HEK293 (cell line): ENCODE data around the gene LYRM1.

Experiments
- CTCF ChIA-PET: fragments of 350-600 bp; formaldehyde crosslinking; extraction: SDS; loops from one replicate; lab custom pipeline; 2021; ENCODE audit warnings: antibody characterized with exemption; lab: Yijun Ruan, JAX
- POLR2A ChIA-PET: fragments of 300-600 bp; formaldehyde crosslinking; extraction: SDS; loops from one replicate; lab custom pipeline; 2020; ENCODE audit warnings: antibody characterized with exemption, inconsistent platforms; lab: Yijun Ruan, JAX
- H3K27ac ChIP-seq: fragments of 200-500 bp; sonication (Bioruptor generic); 2 replicates; pipeline ENCODE4 v1.5.1; 2014; ENCODE audit warnings: low read depth, low read length, control low read depth, inconsistent platforms; ENCODE audit errors: extremely low read depth
- H3K36me3 ChIP-seq, 2 experiments: fragments of 200-500 bp in 1 of 2; sonication (Bioruptor generic) in 1 of 2; 1 replicate in 1 of 2; 2 replicates in 1 of 2; pipeline ENCODE4 v1.5.1; 2014 to 2017; ENCODE audit warnings: inconsistent platforms in 2 of 2, low read length in 2 of 2; ENCODE audit not compliant: control insufficient read depth in 2 of 2, insufficient read depth in 1 of 2
- H3K4me1 ChIP-seq: fragments of 200-500 bp; sonication (Bioruptor generic); 2 replicates; pipeline ENCODE4 v1.5.1; 2014; ENCODE audit warnings: mild to moderate bottlenecking, low read length, inconsistent platforms; ENCODE audit not compliant: control insufficient read depth, insufficient read depth
- H3K4me3 ChIP-seq: 2 replicates; pipeline ENCODE4 v1.5.1; 2011; ENCODE audit warnings: low read depth, mild to moderate bottlenecking, control low read depth, low read length, moderate library complexity
- H3K9me3 ChIP-seq: fragments of 200-500 bp; sonication (Bioruptor generic); 2 replicates; pipeline ENCODE4 v1.5.1; 2014; ENCODE audit warnings: low read depth, low read length, inconsistent platforms; ENCODE audit not compliant: control insufficient read depth, insufficient read depth
- BCL11A ChIP-seq: fragments of 450-650 bp; formaldehyde crosslinking; IDR thresholded peaks from 2 replicates; pipeline ENCODE4 v1.5.1; 2016; ENCODE audit warnings: low read depth, missing biosample characterization, missing genetic modification characterization
- BCL6B ChIP-seq: fragments of 450-650 bp; formaldehyde crosslinking; IDR thresholded peaks from 2 replicates; pipeline ENCODE4 v1.5.1; 2017; ENCODE audit warnings: missing biosample characterization, missing genetic modification characterization
- GLIS1 ChIP-seq: fragments of 450-650 bp; formaldehyde crosslinking; IDR thresholded peaks from 2 replicates; pipeline ENCODE4 v1.5.1; 2016; ENCODE audit warnings: missing biosample characterization, missing genetic modification characterization
- KLF16 ChIP-seq: fragments of 450-650 bp; formaldehyde crosslinking; IDR thresholded peaks from 2 replicates; pipeline ENCODE4 v1.5.1; 2017; ENCODE audit warnings: missing biosample characterization, missing genetic modification characterization
- OVOL3 ChIP-seq: fragments of 450-650 bp; formaldehyde crosslinking; IDR thresholded peaks from 2 replicates; pipeline ENCODE4 v1.5.1; 2016; ENCODE audit warnings: missing biosample characterization, missing genetic modification characterization
- PBX3 ChIP-seq: sonication (generic); formaldehyde crosslinking; IDR thresholded peaks from 2 replicates; pipeline ENCODE4 v1.8.1; 2022; ENCODE audit warnings: mild to moderate bottlenecking, moderate library complexity, missing genetic modification reagents
- SP3 ChIP-seq: fragments of 450-650 bp; formaldehyde crosslinking; IDR thresholded peaks from 2 replicates; pipeline ENCODE4 v1.5.1; 2016; ENCODE audit warnings: missing biosample characterization, missing genetic modification characterization
- YY2 ChIP-seq: fragments of 450-650 bp; formaldehyde crosslinking; IDR thresholded peaks from 2 replicates; pipeline ENCODE4 v1.5.1; 2016; ENCODE audit warnings: missing biosample characterization, missing genetic modification characterization
- ZBTB26 ChIP-seq: fragments of 450-650 bp; formaldehyde crosslinking; optimal IDR thresholded peaks from 2 replicates; pipeline ENCODE3; 2016; ENCODE audit warnings: missing biosample characterization, mild to moderate bottlenecking, missing genetic modification characterization
- ZBTB44 ChIP-seq: fragments of 450-650 bp; IDR thresholded peaks from 2 replicates; pipeline ENCODE4 v1.5.1; 2018; ENCODE audit warnings: missing biosample characterization, mild to moderate bottlenecking, missing genetic modification characterization
- ZBTB49 ChIP-seq: fragments of 450-650 bp; formaldehyde crosslinking; IDR thresholded peaks from 2 replicates; pipeline ENCODE4 v1.5.1; 2016; ENCODE audit warnings: missing biosample characterization, missing genetic modification characterization, low read depth
- ZBTB7A ChIP-seq: fragments of 450-650 bp; formaldehyde crosslinking; IDR thresholded peaks from 2 replicates; pipeline ENCODE4 v1.5.1; 2016; ENCODE audit warnings: low read depth, missing biosample characterization, missing genetic modification characterization
- ZNF155 ChIP-seq: fragments of 450-650 bp; formaldehyde crosslinking; IDR thresholded peaks from 2 replicates; pipeline ENCODE4 v1.5.1; 2016; ENCODE audit warnings: missing biosample characterization, missing genetic modification characterization
- ZNF175 ChIP-seq: fragments of 450-650 bp; formaldehyde crosslinking; IDR thresholded peaks from 2 replicates; pipeline ENCODE4 v1.5.1; 2016; ENCODE audit warnings: missing biosample characterization, missing genetic modification characterization
- ZNF24 ChIP-seq: fragments of 450-650 bp; formaldehyde crosslinking; IDR thresholded peaks from 2 replicates; pipeline ENCODE4 v1.5.1; 2016; ENCODE audit warnings: missing biosample characterization, missing genetic modification characterization
- ZNF26 ChIP-seq: fragments of 450-650 bp; formaldehyde crosslinking; IDR thresholded peaks from 2 replicates; pipeline ENCODE4 v1.5.1; 2016; ENCODE audit warnings: missing biosample characterization, missing genetic modification characterization
- ZNF660 ChIP-seq: fragments of 450-650 bp; IDR thresholded peaks from 2 replicates; pipeline ENCODE4 v1.5.1; 2018; ENCODE audit warnings: missing biosample characterization, mild to moderate bottlenecking, missing genetic modification characterization
- ZNF776 ChIP-seq: fragments of 450-650 bp; formaldehyde crosslinking; IDR thresholded peaks from 2 replicates; pipeline ENCODE4 v1.5.0; 2017; ENCODE audit warnings: missing biosample characterization, missing genetic modification characterization, borderline replicate concordance
- ZSCAN4 ChIP-seq: fragments of 450-650 bp; formaldehyde crosslinking; IDR thresholded peaks from 2 replicates; pipeline ENCODE4 v1.5.1; 2017; ENCODE audit warnings: missing biosample characterization, missing genetic modification characterization

LYRM1 gene

GRCh38 chr16:20957153-20957552 is 56.6 kb downstream of the LYRM1 start:
- Histone ChIP-seq H3K36me3 (no peaks in the 10 kb centered on the region), H3K27ac (no peak overlapping the region), H3K9me3 (no peaks in the 10 kb centered on the region), H3K4me1 (no peaks in the 10 kb centered on the region), H3K4me3 (no peak overlapping the region)
- ChIA-PET POLR2A (no interaction called here), CTCF (no interaction called here)
- TF ChIP-seq SP3 (tag by site-specific recombination), result no peak
- TF ChIP-seq ZNF660 (tag by site-specific recombination), result no peak
- TF ChIP-seq ZBTB7A (tag by site-specific recombination), result no peak
- TF ChIP-seq ZBTB49 (tag by site-specific recombination), result no peak
- no peak for TF ChIP-seq PBX3 (CRISPR knock-in tag)
- TF ChIP-seq BCL6B (tag by site-specific recombination), result no peak
- TF ChIP-seq BCL11A (tag by site-specific recombination), result no peak
- TF ChIP-seq OVOL3 (tag by site-specific recombination), result no peak
- no peak for TF ChIP-seq ZNF175
- no peak for TF ChIP-seq ZBTB44 (tag by site-specific recombination)
- TF ChIP-seq ZNF155 (tag by site-specific recombination), result no peak
- TF ChIP-seq KLF16 (tag by site-specific recombination), result no peak
- no peak for TF ChIP-seq ZNF24 (tag by site-specific recombination)
- no peak for TF ChIP-seq YY2
- no peak for TF ChIP-seq GLIS1
- no peak for TF ChIP-seq ZNF776
- TF ChIP-seq ZSCAN4 (tag by site-specific recombination), result no peak
- TF ChIP-seq ZNF26 (tag by site-specific recombination), result no peak
- TF ChIP-seq ZBTB26 (tag by site-specific recombination), result no peak
